ENCODE results near the gene CYP2W1.
"Not testable (repeated sequence)": the region's sequence is repeated elsewhere in the genome, so short reads cannot be mapped to it uniquely, and the experiment has no call there.

DNA sequence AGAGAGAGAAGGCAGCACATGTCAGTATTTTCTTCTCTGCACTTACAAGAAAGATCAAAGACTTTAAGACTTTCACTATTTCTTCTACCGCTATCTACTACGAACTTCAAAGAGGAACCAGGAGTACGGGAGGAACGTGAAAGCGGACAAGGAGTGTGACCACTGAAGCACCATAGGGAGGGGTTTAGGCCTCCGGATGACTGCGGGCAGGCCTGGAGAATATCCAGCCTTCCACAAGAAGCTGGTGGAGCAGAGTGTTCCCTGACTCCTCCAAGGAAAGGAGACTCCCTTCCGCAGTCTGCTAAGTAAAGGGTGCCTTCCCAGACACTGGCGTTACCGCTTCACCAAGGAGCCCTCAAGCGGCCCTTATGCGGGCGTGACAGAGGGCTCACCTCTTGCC is 22.0 kb upstream of the CYP2W1 start:
- TF ChIP-seq, protein P1, sequence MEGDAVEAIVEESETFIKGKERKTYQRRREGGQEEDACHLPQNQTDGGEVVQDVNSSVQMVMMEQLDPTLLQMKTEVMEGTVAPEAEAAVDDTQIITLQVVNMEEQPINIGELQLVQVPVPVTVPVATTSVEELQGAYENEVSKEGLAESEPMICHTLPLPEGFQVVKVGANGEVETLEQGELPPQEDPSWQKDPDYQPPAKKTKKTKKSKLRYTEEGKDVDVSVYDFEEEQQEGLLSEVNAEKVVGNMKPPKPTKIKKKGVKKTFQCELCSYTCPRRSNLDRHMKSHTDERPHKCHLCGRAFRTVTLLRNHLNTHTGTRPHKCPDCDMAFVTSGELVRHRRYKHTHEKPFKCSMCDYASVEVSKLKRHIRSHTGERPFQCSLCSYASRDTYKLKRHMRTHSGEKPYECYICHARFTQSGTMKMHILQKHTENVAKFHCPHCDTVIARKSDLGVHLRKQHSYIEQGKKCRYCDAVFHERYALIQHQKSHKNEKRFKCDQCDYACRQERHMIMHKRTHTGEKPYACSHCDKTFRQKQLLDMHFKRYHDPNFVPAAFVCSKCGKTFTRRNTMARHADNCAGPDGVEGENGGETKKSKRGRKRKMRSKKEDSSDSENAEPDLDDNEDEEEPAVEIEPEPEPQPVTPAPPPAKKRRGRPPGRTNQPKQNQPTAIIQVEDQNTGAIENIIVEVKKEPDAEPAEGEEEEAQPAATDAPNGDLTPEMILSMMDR (IDR thresholded peaks at IDR 0.05) = not testable (repeated sequence)
- TF ChIP-seq POLR2A (IDR thresholded peaks at IDR 0.05) = not testable (repeated sequence)
